GM12875 (cell line): ENCODE data around the gene SMCP.

Source experiments
- H3K4me3 ChIP-seq: one replicate; pipeline ENCODE4 v1.5.1; 2011; ENCODE audit warnings: low read depth, low read length, control low read depth
- TF ChIP-seq, protein P1 (sequence below): IDR thresholded peaks from 2 replicates; pipeline ENCODE4 v1.5.1; 2011; ENCODE audit warnings: low read depth, mild to moderate bottlenecking, control low read depth, inconsistent platforms, low read length, moderate library complexity, borderline replicate concordance; ENCODE audit not compliant: insufficient read depth

SMCP gene

DNA sequence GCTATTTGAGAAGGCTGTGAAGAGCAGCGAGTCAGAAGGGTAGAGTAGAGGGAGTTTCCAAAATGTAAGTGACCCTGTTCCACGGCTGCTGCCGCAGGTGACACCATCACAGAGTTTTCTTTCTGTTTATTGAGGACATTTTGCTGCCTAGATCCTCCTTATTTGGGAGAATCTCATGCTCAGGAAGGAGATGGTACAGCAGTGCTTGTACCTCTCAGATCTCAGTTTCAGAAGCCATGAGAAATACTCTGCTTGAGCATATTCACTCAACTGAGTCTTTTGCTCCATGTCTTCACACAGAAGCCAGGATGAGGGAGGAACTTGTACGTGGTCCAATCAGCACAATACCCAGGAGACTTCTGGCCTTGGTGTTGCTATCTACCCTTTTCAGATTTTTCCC, 16.7 kb upstream of the SMCP start:
- TF ChIP-seq, protein P1, sequence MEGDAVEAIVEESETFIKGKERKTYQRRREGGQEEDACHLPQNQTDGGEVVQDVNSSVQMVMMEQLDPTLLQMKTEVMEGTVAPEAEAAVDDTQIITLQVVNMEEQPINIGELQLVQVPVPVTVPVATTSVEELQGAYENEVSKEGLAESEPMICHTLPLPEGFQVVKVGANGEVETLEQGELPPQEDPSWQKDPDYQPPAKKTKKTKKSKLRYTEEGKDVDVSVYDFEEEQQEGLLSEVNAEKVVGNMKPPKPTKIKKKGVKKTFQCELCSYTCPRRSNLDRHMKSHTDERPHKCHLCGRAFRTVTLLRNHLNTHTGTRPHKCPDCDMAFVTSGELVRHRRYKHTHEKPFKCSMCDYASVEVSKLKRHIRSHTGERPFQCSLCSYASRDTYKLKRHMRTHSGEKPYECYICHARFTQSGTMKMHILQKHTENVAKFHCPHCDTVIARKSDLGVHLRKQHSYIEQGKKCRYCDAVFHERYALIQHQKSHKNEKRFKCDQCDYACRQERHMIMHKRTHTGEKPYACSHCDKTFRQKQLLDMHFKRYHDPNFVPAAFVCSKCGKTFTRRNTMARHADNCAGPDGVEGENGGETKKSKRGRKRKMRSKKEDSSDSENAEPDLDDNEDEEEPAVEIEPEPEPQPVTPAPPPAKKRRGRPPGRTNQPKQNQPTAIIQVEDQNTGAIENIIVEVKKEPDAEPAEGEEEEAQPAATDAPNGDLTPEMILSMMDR, result no peak
- no peak overlapping the region for H3K4me3 ChIP-seq

DNA sequence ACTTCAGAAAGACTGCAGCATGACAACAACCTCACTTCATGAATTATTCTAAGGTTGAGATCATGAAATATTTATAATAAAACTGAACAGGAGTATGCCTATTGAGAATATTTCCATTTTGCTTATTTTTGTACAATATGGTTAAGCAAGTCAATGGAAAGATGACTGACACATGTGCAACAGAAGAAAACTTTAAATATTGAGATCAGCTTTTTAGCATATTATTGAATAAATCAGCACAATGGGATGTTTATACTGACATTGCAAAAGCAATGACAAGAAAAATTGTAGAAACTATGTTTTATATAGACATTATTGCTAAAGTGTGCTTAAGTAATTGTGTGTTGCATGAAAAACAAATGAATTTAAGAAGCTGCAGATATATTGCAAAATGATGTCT, 13.7 kb upstream of the SMCP start:
- no peak overlapping the region for H3K4me3 ChIP-seq
- TF ChIP-seq, protein P1, result no peak

DNA sequence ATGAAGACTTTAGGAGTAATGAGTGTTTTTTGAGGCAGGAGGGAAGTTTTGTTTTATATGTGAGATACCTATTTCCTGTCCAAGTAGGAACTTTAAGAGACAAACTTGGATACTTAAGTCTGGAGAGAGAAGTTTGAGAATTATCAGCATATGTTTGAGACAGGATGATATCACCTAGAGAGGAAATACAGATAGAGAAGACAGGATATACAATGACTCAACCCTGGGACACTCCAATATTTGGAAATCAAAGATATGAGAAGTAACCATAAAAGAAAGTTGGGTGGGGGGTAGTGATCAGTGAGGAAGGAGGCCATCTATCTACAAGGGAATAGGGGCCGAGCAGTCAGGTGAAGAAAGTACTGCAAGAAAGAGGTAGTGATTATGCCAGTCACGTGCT, 11.8 kb upstream of the SMCP start:
- H3K4me3 ChIP-seq, result no peak overlapping the region
- TF ChIP-seq, protein P1, result no peak

DNA sequence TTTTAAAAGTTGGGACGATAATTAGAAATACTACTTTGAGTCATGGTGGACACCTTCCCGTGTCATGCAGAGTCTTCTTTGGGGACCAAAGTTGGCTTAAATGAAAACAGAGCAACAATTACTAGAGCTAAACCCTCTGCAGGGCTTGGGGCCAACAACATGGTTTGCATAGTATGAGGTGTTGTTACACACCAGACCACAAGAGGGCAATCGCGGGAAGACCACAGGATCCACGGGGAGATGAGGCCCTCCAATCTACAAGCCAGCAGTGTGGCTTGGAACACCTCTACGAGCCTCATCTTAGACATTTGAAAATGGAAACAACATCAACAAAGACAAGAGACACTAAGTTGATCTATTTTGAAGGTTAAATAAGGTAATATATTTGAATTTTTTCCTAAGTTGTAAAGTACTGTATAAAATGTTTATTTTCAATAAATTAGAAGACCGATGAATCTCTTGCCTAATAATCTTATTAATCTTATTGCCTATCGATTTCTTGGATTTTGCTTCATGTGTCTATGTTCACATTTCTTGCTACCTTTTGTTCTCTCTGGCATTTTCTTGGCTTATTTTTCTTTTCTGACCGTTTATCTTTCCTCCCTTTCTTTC, 8.2 kb upstream of the SMCP start:
- TF ChIP-seq, protein P1, result peak; percentile 74
- no peak overlapping the region for H3K4me3 ChIP-seq

DNA sequence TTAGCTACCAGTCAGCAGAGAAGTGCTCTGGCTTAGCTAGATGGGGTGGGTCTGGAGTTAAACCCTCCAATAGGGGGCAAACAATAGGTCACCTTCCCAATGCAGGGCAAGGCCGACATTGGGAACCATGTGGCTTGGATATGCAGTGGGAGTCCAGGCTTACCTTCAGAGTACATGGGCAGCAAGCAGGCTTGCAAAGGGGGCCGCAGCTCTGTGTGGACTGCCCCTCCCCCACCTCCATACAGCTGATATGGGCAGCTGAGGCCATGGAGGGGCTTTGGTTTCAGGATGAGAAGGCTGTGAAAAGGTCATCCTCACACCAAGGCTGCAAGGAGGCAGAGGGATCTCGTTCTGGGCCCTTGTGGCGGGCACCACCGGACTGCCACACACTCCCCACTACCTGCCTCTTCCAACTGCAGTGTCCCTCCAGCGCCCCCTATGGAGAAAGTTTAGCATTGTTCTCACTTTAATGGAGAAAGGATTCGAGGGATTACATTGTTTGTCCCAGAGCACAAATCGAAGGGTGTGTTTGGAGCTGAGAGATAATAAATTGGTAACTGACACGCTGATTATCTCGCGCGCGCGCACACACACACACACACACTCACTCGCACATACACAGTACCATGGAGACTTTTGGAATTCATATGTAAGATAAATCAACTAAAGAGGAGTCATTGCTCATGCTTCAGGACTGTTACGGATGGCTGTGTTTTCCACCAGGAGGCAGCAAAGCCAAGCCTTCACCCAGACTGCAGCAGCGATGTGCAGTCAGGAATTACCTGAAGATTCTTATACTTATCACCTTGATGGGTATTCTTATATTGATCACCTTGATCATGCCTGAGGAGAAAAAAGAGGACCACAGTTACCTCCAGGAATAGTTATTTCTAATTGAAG, 7.0 kb upstream of the SMCP start:
- TF ChIP-seq, protein P1, result peak; percentile 46
- no peak overlapping the region for H3K4me3 ChIP-seq

DNA sequence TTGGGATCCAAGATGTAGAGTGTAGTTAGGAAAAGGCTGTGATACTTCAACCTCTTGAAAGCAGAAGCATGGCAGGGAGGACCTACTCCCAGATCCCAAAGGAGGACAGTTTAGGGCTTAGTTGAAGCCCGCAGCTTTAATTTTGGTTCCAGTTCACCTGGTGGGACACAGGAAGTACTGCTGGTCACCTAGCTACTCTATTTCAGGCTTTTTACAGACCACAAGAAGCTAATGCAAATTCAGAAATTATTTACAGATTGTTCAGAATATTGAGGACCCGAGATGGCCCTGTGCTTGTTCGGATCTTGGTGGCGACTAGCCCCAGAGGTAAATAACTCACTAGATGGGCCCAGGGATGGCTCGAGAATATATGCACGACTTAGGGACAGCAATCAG, 6.4 kb upstream of the SMCP start:
- no peak overlapping the region for H3K4me3 ChIP-seq
- TF ChIP-seq, protein P1, result no peak

DNA sequence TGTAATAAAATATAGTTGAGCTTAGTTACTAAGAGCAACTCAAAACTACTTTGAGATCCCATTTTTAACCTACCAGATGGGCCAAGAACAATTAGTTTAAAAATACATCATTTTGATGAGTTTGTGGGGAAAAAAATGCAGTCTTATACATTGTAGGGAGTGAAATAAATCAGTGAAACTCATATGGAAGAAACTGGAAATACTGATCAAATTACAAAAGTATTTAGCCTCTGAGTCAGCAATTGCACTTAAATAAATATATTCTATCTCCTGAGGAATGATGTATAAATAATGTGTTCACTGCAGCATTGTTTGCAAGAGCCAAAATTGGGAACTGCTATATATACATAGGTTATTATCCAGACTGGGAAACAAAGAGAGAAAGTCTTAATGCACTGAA, 4.6 kb upstream of the SMCP start:
- H3K4me3 ChIP-seq, result no peak overlapping the region
- TF ChIP-seq, protein P1, result no peak
